Endothelial cell of umbilical vein (primary cell): ENCODE results near the gene PHC1. TPM values are rescaled to one million over a fixed set of nuclear protein-coding genes. Genes with fewer than 3 reads are reported as not detected.

Experiments
- BruUV-seq: library from RNA; stranded (reverse); fragments of 400-500 nt; replicated peaks from 2 replicates; lab custom pipeline; 2021; lab: Mats Ljungman, UMichigan
- CTCF ChIA-PET: fragments of 300-600, 350-600 bp; sonication (Branson Sonifier 250); formaldehyde crosslinking; loops from one replicate; lab custom pipeline; 2021; ENCODE audit warnings: antibody characterized with exemption, inconsistent platforms; lab: Charles Lee
- POLR2A ChIA-PET: fragments of 300-600, 350-600 bp; sonication (Branson Sonifier 250); formaldehyde crosslinking; loops from one replicate; lab custom pipeline; 2021; ENCODE audit warnings: antibody characterized with exemption, inconsistent platforms; lab: Charles Lee
- DNase-seq: peaks from one replicate; pipeline ENCODE4 v3.0.0-alpha.2; 2011; ENCODE audit warnings: low read depth, low spot score
- FAIRE-seq: peaks from 2 replicates; lab custom pipeline; 2011; peaks lifted over from hg19 to GRCh38; lab: Jason Lieb, UNC
- H2AFZ ChIP-seq: 2 replicates; pipeline ENCODE4 v1.6.0; 2012; ENCODE audit warnings: low read depth, low read length, control low read depth, inconsistent platforms
- H3K27ac ChIP-seq: 2 replicates; pipeline ENCODE4 v1.5.1; 2011; ENCODE audit warnings: low read depth, mild to moderate bottlenecking, control low read depth, low read length, moderate library complexity; ENCODE audit not compliant: insufficient read depth
- H3K27me3 ChIP-seq, 2 experiments: 2 replicates each; pipeline versions ENCODE4 v1.6.0 to v1.6.1; 2011; ENCODE audit warnings: low read length in 2 of 2, mixed read lengths in 1 of 2; ENCODE audit not compliant: control insufficient read depth in 2 of 2, insufficient read depth in 2 of 2
- H3K36me3 ChIP-seq, 2 experiments: 2 replicates in 1 of 2; 3 replicates in 1 of 2; pipeline ENCODE4 v1.5.1; 2011; ENCODE audit warnings: low read length in 2 of 2, mild to moderate bottlenecking in 1 of 2, moderate library complexity in 1 of 2; ENCODE audit not compliant: control insufficient read depth in 2 of 2, insufficient read depth in 2 of 2; ENCODE audit errors: extremely low read depth in 1 of 2
- H3K4me1 ChIP-seq: 3 replicates; pipeline ENCODE4 v1.5.1; 2011; ENCODE audit warnings: mild to moderate bottlenecking, low read length; ENCODE audit not compliant: control insufficient read depth, insufficient read depth; ENCODE audit errors: extremely low read depth
- H3K4me2 ChIP-seq: 2 replicates; pipeline ENCODE4 v1.6.1; 2011; ENCODE audit warnings: low read length, control low read depth, mixed read lengths; ENCODE audit not compliant: insufficient read depth
- H3K4me3 ChIP-seq, 3 experiments: fragments of 200-600 bp in 1 of 3; sonication (generic), shearing (Covaris generic) in 1 of 3; replicated peaks in 1 of 3; 2 replicates each; pipeline ENCODE4 v1.5.1; 2011 to 2016; ENCODE audit warnings: control low read depth in 3 of 3, low read length in 3 of 3, mild to moderate bottlenecking in 2 of 3, inconsistent platforms in 1 of 3, low read depth in 1 of 3, moderate library complexity in 1 of 3; ENCODE audit not compliant: insufficient read depth in 1 of 3
- H3K79me2 ChIP-seq: 2 replicates; pipeline ENCODE4 v1.6.0; 2012; ENCODE audit warnings: low read length, inconsistent platforms; ENCODE audit not compliant: control insufficient read depth, insufficient read depth
- H3K9ac ChIP-seq: replicated peaks from 2 replicates; pipeline ENCODE3; 2011; ENCODE audit warnings: low read length, control low read depth; ENCODE audit not compliant: insufficient read depth; ENCODE audit errors: extremely low read depth
- H3K9me1 ChIP-seq: replicated peaks from 3 replicates; pipeline ENCODE4 v1.6.0; 2011; ENCODE audit warnings: mild to moderate bottlenecking, low read length; ENCODE audit not compliant: control insufficient read depth, insufficient read depth; ENCODE audit errors: extremely low read depth
- H3K9me3 ChIP-seq: replicated peaks from 2 replicates; pipeline ENCODE4 v1.5.1; 2012; ENCODE audit warnings: low read length, inconsistent platforms; ENCODE audit not compliant: control insufficient read depth, insufficient read depth
- H4K20me1 ChIP-seq: replicated peaks from 2 replicates; pipeline ENCODE3; 2011; ENCODE audit warnings: mild to moderate bottlenecking, low read length; ENCODE audit not compliant: control insufficient read depth, insufficient read depth; ENCODE audit errors: extremely low read depth
- FOS ChIP-seq: IDR thresholded peaks from 2 replicates; pipeline ENCODE4 v1.6.1; 2011; ENCODE audit warnings: mild to moderate bottlenecking, low read length, moderate library complexity, borderline replicate concordance; ENCODE audit not compliant: insufficient read depth
- GATA2 ChIP-seq: IDR thresholded peaks from 2 replicates; pipeline ENCODE4 v1.7.0; 2011; ENCODE audit warnings: low read depth, mild to moderate bottlenecking, moderate library complexity, mixed read lengths, low read length; ENCODE audit not compliant: insufficient read length, insufficient read depth
- JUN ChIP-seq: IDR thresholded peaks from 2 replicates; pipeline ENCODE4 v1.6.1; 2011; ENCODE audit warnings: borderline replicate concordance, low read depth; ENCODE audit not compliant: insufficient read length, insufficient read depth
- MYC ChIP-seq: IDR thresholded peaks from one replicate; pipeline ENCODE4 v1.6.1; 2011; ENCODE audit warnings: mild to moderate bottlenecking, low read depth, low read length
- POLR2A ChIP-seq: IDR thresholded peaks from 2 replicates; pipeline ENCODE4 v1.6.1; 2012; ENCODE audit warnings: low read depth, mild to moderate bottlenecking, control low read depth, low read length
- dilution Hi-C: fragments of 300-500 bp; cut with MboI; formaldehyde crosslinking; loops from one replicate; pipeline ENCODE4 v1.15.0; 2019; ENCODE audit warnings: low sequenced_read_pairs; ENCODE audit not compliant: extremely low pct_ligation_motif_present
- intact Hi-C: fragments of 100-400 bp; cut with micrococcal nuclease; formaldehyde crosslinking; loops from one replicate; pipeline ENCODE4 v1.10.0; 2022
- polyA plus RNA-seq, 4 experiments: library from polyadenylated mRNA; depleted of rRNA in 3 of 4; stranded (reverse) in 3 of 4; unstranded in 1 of 4; fragments of >200 nt; gene quantifications; 2 replicates each; pipeline versions ENCODE4 v1.2.1 to v1.2.3, GENCODE V29; 2011 to 2012; ENCODE audit warnings: missing spikeins in 1 of 4
- total RNA-seq: library from RNA; stranded (reverse); gene quantifications from 2 replicates; pipeline ENCODE4 v1.2.3, GENCODE V29; 2021
- TF ChIP-seq, protein P1 (sequence below), 2 donors: IDR thresholded peaks; 1 replicate in 1 of 2; 2 replicates in 1 of 2; pipeline ENCODE4 v1.5.1; 2011; ENCODE audit warnings: low read length in 2 of 2, mild to moderate bottlenecking in 2 of 2, moderate library complexity in 2 of 2, control low read depth in 1 of 2, inconsistent platforms in 1 of 2, low read depth in 1 of 2; ENCODE audit not compliant: insufficient read depth in 1 of 2; ENCODE audit errors: extremely low read depth in 1 of 2
- TF ChIP-seq, protein P2 (sequence below): IDR thresholded peaks from 2 replicates; pipeline ENCODE4 v1.6.1; 2011; ENCODE audit not compliant: insufficient read depth, insufficient read length

PHC1 gene
- total and polyA plus RNA-seq, 2 donors (not counting 3 experiments of a cell fraction or from before 2014, with no cell fraction given) = 37.3 to 66.3 TPM

DNA sequence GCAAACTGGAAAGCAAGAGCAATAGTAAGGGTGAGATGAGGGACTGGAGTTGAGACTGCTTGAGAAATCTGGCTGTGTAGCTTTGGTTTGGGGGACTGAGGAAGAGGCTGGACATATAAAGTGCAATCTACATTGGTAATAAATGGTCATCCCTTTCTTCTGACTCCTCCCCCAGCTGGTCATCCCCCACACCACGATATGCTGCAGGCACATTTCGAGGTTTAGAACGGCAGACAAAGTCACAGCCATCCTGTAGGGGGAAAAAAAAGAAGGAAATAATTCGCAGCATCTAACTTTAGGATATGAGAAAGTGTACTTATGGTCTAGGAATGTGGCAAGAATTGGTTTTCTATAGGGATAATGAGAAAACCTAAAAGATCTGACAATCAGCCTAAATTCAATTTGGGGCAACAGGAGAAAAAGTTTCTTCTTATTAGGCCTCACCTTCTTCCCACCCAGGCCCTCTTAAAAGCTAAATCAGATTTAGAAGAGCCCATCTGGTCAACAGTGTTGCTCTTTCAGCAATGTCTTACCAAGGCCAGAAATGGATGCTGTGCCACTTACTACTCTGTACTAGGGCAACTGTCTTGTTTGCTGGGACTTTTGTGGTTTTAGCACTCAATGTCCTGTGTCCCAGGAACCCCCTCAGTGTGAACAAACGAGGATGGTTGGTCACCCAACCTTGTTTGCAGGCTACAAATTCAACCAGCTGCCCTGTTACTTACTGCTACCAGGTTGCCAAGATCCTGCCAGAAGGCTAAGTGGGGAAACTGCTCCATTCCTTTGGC, 27.6 kb downstream of the PHC1 start:
- Histone ChIP-seq H3K27ac (no peak overlapping the region), H3K36me3 (peaks cover 23 to 24% of the 10 kb centered on the region in 2 experiments), H3K9me3 (no peaks in the 10 kb centered on the region), H3K79me2 (peaks cover 5% of the 10 kb centered on the region), H3K4me1 (no peaks in the 10 kb centered on the region), H3K9ac (no peak overlapping the region), H3K9me1 (no peaks in the 10 kb centered on the region), H3K4me2 (no peak overlapping the region), H3K4me3 (no peak overlapping the region), H3K27me3 (no peaks in the 10 kb centered on the region), H4K20me1 (no peaks in the 10 kb centered on the region), H2AFZ (no peak overlapping the region)
- dilution Hi-C loops (no loop called here), intact Hi-C loops (no loop called here)
- no peak for FAIRE-seq
- DNase-seq = no peak
- no peak for TF ChIP-seq FOS
- TF ChIP-seq, protein P1, sequence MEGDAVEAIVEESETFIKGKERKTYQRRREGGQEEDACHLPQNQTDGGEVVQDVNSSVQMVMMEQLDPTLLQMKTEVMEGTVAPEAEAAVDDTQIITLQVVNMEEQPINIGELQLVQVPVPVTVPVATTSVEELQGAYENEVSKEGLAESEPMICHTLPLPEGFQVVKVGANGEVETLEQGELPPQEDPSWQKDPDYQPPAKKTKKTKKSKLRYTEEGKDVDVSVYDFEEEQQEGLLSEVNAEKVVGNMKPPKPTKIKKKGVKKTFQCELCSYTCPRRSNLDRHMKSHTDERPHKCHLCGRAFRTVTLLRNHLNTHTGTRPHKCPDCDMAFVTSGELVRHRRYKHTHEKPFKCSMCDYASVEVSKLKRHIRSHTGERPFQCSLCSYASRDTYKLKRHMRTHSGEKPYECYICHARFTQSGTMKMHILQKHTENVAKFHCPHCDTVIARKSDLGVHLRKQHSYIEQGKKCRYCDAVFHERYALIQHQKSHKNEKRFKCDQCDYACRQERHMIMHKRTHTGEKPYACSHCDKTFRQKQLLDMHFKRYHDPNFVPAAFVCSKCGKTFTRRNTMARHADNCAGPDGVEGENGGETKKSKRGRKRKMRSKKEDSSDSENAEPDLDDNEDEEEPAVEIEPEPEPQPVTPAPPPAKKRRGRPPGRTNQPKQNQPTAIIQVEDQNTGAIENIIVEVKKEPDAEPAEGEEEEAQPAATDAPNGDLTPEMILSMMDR (IDR thresholded peaks at IDR 0.05; ENCODE audit: extremely low read depth in 1 of 2, insufficient read depth in 1 of 2, low read depth in 1 of 2, low read length in 2 of 2) = no peak
- no peak for TF ChIP-seq GATA2
- TF ChIP-seq MYC = no peak
- no peak for TF ChIP-seq POLR2A
- TF ChIP-seq, protein P2, sequence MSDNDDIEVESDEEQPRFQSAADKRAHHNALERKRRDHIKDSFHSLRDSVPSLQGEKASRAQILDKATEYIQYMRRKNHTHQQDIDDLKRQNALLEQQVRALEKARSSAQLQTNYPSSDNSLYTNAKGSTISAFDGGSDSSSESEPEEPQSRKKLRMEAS = no peak
- no peak for TF ChIP-seq JUN
- ChIA-PET CTCF (no interaction called here), POLR2A (no interaction called here)
- no TSS peak for BruUV-seq
